ENCODE results near the gene COL1A1.

- TF ChIP-seq CTCF (conservative IDR thresholded peaks at IDR 0.05) (no peak), EZH2 (IDR thresholded peaks at IDR 0.05; ENCODE audit: low read depth) (no peak)
These were observed 20.6 kb upstream of the COL1A1 start for GRCh38 chr17:50221864-50222545.
